HG03521 (cell line): ENCODE results near the gene FOXN3.

Source experiments
- ATAC-seq: cut with Tn5 transposase; IDR thresholded peaks from one replicate; pipeline ENCODE4 v1.9.1; 2021; ENCODE audit warnings: mild to moderate bottlenecking, moderate library complexity; ENCODE audit not compliant: unreplicated experiment

FOXN3 gene, protein sequence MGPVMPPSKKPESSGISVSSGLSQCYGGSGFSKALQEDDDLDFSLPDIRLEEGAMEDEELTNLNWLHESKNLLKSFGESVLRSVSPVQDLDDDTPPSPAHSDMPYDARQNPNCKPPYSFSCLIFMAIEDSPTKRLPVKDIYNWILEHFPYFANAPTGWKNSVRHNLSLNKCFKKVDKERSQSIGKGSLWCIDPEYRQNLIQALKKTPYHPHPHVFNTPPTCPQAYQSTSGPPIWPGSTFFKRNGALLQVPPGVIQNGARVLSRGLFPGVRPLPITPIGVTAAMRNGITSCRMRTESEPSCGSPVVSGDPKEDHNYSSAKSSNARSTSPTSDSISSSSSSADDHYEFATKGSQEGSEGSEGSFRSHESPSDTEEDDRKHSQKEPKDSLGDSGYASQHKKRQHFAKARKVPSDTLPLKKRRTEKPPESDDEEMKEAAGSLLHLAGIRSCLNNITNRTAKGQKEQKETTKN

GRCh38 chr14:89417091-89417464 lies at the start of gene FOXN3:
FOXN3 (minus strand) TSS chr14:89417233; CDS start chr14:89412476, 4,757 bp downstream.
- ATAC-seq: peak; percentile 60

DNA sequence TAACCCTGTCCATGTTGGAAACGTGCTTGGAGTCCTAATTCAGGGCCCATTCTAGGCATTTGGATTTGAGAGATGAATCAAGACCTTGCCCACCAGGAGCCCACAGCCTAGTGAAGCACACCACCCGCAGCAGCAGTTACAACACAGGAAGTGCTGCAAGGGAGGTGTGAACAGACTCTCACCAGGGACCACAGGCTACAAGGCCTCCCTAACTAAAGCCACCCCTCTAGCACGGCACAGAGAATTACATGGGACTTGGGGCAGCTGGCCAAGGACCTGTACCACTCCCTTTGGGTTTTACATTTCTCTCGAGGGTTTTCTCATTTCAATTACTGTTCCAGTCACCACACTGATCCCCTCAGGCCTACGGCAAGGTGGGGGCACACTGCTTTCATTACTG lies 49.5 kb upstream of the FOXN3 start:
- no peak for ATAC-seq

DNA sequence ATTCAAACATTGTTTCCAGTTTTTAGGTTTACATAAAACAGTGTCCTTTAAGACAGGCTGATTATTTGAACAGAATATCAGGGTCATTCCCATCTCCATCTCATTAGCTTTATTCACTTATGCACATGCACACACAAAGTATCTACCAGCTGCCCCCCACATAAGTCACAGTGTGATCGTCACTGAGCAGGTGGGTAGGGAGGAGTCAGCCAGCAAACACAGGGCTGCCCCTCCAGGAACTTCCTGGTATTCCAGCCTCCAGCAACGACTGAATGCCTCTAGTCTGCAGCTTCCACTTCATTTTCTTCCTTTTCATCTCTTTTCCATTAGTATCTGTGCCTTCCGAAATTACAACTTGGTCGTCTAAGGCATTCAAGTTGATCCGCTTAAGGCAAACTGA lies 48.8 kb upstream of the FOXN3 start:
- no peak for ATAC-seq

GRCh38 chr14:89461256-89461655 lies 44.2 kb upstream of the FOXN3 start:
- ATAC-seq: no peak

DNA sequence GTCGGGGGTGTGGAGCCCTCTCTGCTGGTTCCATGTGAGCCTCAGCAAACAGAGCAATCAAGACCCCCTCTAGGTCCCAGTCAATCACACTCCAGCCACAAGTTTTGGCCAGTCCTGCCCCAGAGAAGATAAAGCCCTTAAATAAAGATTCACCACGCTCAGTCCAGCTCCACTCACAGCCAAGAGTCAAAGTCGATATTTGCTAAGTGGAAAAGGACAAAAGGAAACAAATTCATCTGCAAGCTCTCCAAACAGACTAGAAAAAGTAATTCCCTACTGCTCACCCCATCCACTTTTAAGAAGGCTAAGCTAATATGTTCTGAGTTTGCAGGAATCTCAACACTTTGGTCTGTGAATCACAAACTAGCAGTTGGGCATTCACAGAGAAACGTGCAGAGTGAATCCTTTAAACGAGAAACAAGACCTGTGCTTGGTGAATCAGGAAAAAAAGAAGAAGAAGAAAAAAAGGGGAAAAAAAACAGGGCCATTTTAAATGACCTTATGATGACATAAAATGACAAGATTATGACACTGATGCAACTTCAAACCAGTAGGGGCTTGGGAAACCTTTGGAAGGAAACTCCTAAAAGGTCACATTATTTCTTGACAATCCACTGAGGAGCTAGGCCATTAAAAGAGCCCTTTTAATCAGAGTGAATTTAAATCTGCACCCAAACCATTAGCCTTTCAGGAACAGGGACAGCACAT lies 41.8 kb upstream of the FOXN3 start:
- ATAC-seq: no peak

DNA sequence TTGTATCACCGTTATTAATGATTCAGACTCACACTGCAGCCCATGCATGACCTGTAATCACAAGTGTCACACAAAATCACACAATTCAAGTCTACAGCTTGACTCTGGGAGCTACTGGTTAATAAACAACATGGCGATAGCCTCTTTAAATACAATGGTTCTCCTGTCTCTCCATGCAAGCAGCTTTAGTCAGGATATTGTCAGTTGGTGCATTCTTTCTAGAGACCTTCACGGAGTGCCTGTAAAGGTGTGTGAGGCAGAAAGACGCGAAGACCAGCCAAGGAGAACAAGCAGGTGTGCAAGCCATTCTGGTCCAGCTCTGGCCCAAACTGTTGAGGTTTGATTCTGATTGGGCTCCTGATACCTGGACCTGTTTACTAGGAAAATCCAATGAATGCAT lies 40.0 kb upstream of the FOXN3 start:
- no peak for ATAC-seq

GRCh38 chr14:89455412-89455811 lies 38.4 kb upstream of the FOXN3 start:
- ATAC-seq: no peak

DNA sequence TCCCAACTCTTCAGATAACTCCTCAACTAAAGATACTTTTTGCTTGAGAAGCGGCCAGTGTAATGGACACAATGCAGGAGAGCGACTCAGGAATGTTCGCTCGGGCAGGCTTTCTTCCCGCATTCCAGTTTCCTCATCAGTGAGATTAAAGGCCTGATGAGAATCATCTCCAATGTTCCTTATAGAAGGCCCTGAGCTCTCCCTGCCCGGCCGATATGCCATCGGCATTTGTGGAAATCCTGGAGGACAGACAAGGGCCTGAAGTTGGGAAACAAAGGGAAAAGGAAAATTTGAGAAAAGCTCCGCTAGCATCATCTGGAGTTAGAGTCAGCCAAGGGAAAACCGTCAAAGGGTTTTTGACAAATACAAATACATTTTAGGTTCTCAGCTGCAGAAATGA lies 38.0 kb upstream of the FOXN3 start:
- ATAC-seq: no peak

DNA sequence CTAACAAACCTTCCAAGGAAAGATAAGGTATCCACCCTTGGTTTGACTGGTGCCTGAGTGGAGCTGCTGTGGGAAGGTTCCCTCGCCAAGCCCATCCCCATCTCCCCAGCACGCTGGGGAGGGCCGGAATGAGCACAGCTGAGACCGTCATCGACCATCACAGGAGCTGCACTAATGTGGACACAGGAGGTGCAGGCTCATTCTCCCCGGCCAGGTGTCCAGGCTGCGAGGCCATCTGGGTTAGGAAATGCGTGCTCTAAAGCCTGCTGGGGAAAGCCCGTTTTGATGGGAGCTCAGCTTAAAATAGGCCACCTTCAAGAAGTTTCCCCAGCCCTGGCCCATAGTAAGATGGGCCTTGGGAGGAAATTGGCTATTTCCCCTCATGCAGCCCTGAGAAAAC lies 35.2 kb upstream of the FOXN3 start:
- ATAC-seq: no peak

- no peak for ATAC-seq
These were observed 34.2 kb upstream of the FOXN3 start for GRCh38 chr14:89451229-89451628.

- ATAC-seq: no peak
These were observed 30.3 kb upstream of the FOXN3 start for GRCh38 chr14:89447182-89447944.

DNA sequence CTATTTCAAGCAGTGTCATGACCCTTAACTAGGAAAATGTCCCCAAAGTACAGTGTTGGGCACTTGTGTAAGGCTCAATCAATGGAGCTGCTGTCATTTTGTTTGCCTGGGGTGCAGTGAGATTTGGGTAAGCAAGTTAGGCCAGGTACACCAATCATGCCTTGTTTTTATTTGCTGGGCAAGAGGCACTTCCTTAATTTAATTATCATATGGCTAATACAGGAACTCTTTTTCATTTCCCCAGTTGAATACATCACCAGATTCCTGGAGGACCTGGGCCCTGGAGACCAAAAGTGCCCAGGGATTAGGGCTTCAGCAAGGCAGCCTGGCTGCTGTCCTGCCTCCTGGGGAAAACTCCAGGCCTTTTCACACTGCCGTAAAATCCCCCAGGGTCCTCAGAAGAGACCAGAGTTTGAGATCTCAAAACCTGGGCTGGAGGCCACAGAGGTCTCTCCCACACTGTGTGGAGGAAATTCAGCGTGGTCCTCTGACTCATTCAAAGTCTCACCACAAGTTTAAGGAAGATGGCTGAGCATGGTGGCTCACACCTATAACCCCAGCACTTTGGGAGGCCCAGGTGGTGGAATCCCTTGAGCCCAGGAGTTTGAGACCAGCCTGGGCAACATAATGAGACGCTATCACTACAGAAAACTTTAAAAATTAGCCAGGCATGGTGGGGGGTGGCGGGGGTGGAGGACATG lies 28.4 kb upstream of the FOXN3 start:
- no peak for ATAC-seq

DNA sequence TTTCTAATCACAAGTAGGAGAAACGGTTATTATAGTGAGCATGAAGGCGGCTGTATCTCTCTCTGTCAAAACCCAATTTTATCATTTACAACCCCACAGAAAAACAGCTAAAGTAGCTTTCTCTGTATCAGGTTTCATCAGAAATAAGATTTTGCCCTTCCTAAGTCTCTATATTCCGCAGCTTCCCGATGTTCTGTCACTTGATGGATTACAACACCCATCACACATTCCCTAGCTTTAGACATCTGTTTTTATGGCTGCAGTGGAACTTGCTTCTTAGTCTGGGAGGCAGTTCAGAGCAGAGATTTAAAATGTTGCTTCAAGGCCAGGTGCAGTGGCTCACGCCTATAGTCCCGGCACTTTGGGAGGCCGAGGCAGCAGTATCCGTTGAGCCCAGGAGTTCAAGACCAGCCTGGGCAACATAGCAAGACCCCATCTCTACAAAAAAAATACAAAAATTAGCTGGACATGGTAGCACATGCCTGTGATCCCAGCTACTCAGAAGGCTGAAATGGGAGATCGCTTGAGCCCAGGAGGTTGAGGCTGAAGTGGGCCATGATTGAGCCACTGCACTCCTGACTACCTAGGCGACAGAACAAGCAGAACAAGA lies 27.6 kb upstream of the FOXN3 start:
- no peak for ATAC-seq

- ATAC-seq: no peak
These were observed 27.0 kb upstream of the FOXN3 start for GRCh38 chr14:89444044-89444443.

DNA sequence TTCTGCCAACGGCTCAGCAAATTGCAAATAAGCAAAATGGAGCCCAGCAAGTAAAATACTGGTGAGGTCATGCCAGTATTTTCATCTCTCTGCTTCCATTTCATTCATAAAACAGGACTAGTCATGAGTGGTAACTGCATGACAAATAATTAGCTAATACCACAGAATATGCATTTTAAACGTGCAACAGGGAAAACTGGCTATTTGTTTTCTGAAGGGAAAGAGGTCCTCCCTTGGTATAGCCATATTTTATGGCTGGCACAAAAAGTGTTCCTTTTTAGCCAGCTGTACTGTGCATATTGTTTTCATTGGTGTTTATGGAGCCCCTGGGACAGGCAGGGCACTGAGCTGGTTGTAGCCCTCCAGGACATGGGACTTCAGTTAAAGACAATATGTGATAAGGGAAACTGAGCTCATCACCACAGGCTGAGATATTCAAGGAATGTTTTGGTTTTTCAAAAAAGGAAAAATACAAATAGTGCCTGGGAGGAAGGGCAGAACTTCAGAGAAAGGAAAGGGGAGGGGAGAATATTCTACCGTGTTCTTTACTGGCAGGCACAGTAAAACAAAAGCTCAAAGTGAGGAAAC lies 26.1 kb upstream of the FOXN3 start:
- no peak for ATAC-seq

DNA sequence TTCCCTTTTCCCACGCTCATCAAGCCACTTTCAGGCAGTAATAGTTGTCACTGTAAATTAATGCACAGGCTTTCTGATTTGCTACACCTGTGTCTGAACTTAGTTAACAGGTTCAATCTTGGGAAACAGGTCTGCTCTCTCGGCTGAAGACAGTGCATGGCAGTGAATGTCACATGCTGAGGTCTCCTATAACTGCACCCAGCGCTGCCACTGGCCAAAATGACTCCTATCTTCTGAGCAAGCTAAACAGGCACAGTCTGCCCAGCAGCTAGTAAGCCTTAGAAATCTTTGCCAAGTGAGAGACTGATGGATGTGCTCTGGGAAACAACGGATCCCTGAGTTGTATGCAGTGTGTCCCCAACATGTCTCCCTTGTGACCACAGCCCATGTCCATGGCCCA lies 25.2 kb upstream of the FOXN3 start:
- ATAC-seq: no peak

DNA sequence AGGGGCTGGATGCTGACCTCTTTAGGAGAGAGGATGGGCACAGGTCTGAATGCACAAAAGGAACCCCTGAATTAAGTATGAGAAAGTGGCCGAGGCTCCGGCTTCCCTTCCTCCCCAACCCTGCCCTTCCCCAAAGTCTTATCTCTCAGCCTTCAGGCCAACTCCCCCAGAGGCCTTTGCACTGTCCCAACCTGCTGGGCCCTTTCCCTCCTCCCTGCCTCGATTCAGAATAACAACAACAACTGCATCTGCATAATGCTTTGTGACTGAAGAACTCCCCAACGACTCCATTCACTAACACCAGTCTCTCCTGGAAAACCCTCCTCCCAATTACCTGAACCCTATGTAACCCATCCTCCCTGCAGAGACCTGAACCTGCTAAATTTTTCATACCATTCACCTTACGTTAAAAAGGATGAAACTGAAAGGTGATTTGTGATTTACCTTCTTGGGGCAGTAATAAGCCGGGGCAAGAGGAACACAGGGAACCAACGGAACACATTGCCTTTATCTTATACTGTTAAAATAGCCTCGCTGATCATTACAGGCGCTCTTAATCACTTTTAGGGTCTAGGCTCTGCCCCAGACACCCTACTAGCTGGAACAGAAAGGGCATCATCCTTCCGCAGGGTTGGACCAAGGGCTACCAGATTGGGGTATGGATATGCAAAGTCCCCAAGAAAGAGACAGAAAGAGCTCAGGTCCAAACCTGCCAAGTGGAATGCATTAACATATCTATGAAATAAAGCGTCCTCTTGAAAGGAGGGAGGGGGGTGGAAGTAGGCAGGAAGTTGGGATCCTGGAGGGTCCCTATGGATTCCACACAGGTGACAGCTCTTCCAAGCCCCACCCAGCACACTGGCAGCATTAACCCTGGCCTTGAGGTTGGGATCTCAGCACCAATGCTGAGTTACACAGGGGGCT lies 24.2 kb upstream of the FOXN3 start:
- ATAC-seq: no peak

GRCh38 chr14:89435892-89436656 lies 19.0 kb upstream of the FOXN3 start:
- no peak for ATAC-seq
